Fibroblast of the aortic adventitia (primary cell): ENCODE data around the gene ERBB2. TPM values are rescaled to one million over a fixed set of nuclear protein-coding genes. Genes with fewer than 3 reads are reported as not detected.
"Not testable (repeated sequence)": the region's sequence is repeated elsewhere in the genome, so short reads cannot be mapped to it uniquely, and the experiment has no call there.

Experiments used
- DNase-seq: peaks from one replicate; pipeline ENCODE4 v3.0.0-alpha.2; 2010; ENCODE audit warnings: low read depth
- H3K4me3 ChIP-seq: 2 replicates; pipeline ENCODE4 v1.5.1; 2011; ENCODE audit warnings: low read depth, mild to moderate bottlenecking, control low read depth, low read length, moderate library complexity
- CTCF ChIP-seq: IDR thresholded peaks from 2 replicates; pipeline ENCODE4 v1.5.1; 2011; ENCODE audit warnings: mild to moderate bottlenecking, low read length, control low read depth, inconsistent platforms; ENCODE audit not compliant: insufficient read depth
- total RNA-seq: library from RNA; depleted of rRNA; stranded (reverse); fragments of >200 nt; gene quantifications from 2 replicates; pipeline ENCODE4 v1.2.3, GENCODE V29; 2012; ENCODE audit warnings: low replicate concordance

ERBB2 gene
- total RNA-seq, 1 donor, result 37.4 TPM

- no peak for TF ChIP-seq CTCF
- H3K4me3 ChIP-seq, result no peak overlapping the region
- DNase-seq, result no peak
These were observed 44.4 kb downstream of the ERBB2 start for GRCh38 chr17:39744075-39744835.

- no peak for TF ChIP-seq CTCF
- no peak overlapping the region for H3K4me3 ChIP-seq
- no peak for DNase-seq
These were observed 45.0 kb downstream of the ERBB2 start for GRCh38 chr17:39744836-39745215.

GRCh38 chr17:39745335-39746144, 45.7 kb downstream of the ERBB2 start:
- H3K4me3 ChIP-seq, result no peak overlapping the region
- no peak for TF ChIP-seq CTCF
- no peak for DNase-seq

- H3K4me3 ChIP-seq, result no peak overlapping the region
- DNase-seq, result no peak
These were observed 46.2 kb downstream of the ERBB2 start for GRCh38 chr17:39746145-39746461.

GRCh38 chr17:39747745-39748144, 47.9 kb downstream of the ERBB2 start:
- H3K4me3 ChIP-seq, result no peak overlapping the region
- TF ChIP-seq CTCF, result no peak
- no peak for DNase-seq

More at GRCh38 chr17:39746145-39746461, 46.2 kb downstream of the ERBB2 start:
- no peak for TF ChIP-seq CTCF

- DNase-seq, H3K4me3 ChIP-seq: not testable (repeated sequence)
These were observed 48.7 kb downstream of the ERBB2 start for GRCh38 chr17:39748444-39749034.
